HG03060 (cell line): ENCODE results near the gene VIPR1.

Source experiments
- ATAC-seq: cut with Tn5 transposase; IDR thresholded peaks from one replicate; pipeline ENCODE4 v1.9.1; 2021; ENCODE audit warnings: low read depth, moderate number of reproducible peaks; ENCODE audit not compliant: unreplicated experiment

Gene VIPR1

DNA sequence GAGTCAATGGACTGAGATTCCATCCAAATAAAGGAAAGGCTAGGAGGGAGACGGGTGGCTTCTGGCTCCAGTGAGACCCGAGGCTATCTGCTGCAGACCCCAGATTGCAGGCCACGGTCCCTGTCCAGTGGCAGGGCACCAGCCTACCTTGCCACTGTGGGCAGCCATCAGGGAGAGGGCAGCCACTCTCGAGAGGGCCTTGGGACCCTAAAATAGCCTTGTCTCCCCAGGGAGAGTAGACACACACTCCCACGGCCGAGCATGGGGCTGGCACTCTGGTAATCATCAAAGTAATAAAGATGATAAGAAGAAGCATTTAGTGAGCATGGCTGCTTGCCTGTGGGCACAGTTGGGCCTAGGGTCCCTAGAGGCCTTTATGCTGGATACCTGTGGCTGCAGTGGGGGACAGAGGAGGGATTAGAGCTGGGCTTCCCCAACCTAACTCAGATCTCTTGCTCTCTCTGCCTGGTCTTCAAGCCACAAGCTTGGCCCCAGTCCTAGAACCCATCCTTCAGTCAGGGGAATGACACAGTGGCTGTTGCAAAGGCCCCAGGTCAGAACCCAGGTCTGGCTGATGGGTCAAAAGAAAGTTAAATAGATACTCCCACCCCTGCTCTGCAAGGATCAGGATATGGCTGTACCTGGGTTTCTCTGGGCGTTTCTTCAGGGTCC is 9.2 kb upstream of the VIPR1 start:
- no peak for ATAC-seq

DNA sequence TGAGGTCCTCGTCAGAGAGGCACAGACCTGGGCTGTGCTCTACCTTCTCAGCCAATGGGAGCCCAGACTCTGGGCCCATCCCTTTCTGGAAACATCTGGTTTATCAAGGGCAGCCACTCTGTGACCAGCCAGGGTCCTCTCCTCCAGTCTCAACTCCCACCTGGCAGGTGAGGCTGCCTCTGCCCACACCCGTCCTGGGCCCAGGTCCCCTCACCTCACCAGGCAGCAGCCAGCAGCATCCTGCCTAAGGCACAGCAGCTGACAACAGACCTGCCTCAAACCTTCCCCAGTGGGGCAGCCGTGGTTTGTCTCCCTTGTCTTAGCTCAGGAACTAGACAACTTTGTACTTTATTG is 8.7 kb upstream of the VIPR1 start:
- no peak for ATAC-seq

DNA sequence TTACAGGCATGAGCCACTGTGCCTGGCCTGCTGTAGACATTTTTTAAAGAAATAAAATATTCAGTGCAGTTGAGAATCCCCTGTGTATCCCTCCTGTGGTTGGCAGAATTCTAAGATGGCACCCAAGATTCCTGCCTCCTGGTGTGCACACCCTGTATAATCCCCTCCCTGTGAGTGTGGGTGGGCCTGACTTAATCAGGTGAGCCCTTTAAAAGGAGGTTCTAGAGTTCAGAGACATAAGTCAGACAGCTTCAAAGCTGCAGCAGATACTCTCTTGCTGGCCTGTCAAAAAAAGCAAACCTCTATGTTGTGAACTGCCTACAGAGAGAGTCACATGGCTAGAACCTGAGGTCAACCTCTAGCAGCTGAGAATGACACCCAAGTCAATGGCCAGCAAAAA is 7.0 kb upstream of the VIPR1 start:
- ATAC-seq = no peak

DNA sequence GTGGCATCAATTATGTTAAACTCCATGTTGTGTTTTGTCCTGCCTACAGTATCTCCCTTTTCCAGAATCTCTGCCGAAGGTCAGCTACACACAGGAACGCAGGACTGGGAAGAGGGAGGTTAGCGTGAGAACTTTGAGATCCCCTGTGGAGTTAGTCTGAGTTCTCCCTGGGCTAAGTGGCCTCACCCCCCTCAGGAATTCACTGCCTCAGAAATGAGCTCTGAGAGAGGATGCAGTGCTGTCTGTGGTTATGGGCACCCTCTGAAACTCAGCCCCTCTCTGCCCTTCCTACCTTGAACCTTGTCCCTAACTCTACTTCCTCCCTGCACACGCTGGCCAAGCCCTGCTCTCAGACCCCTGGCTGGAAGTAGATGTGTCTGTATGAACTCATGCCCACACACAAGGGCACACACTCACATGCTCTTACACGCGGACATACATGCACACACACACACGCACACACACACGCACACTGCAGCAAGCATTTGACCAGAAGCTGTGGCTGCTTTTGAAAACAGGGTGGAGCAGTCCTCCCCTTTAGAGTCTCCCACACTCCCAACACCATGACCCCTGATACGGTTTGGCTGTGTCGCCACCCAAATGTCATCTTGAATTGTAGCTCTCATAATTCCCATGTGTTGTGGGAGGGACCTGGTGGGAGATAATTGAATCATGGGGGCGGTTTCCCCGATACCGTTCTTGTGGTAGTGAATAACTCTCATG is 5.3 kb upstream of the VIPR1 start:
- no peak for ATAC-seq

DNA sequence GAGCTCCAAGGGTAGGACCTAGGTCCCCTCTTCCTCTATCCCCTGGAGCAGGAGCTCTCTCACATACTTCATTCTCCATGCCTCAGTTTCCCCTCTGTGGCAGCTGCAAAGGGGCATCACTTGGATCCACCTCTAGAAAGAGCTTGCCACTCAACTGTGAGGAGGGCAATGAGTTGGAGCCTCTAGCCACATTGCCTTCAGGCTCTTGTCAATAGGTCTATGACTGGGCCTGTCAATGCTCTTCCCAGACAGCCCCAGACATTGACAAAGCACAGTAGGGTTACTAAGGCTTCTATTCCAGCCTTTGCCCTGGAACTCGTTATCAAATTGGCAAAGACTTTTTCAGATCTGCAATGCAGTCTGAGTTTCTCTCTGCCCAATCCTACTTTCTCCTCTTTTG is 4.4 kb upstream of the VIPR1 start:
- ATAC-seq = no peak

- ATAC-seq = no peak
These were observed 3.5 kb upstream of the VIPR1 start for GRCh38 chr3:42498791-42499477.

DNA sequence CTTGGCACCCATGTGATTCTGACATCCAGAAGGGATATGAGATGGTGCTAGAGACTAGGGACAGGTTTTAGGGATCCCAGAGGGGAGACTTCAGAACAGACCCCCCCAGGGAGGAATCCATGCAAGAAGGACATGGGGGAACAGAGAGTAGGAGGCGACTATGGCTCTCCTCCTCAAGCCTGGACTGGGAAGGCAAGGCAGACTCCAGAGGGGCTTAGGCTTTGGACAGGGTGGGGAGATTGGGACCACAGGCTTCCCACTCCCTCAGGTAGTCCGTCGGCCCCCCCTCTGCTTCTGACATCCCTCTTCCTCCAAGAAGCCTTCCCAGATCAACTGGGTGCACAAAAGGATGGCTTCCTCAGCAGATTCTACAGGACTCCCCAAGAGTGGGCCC is 3.0 kb upstream of the VIPR1 start:
- ATAC-seq = no peak

- ATAC-seq = no peak
These were observed 2.4 kb upstream of the VIPR1 start for GRCh38 chr3:42500091-42500490.

GRCh38 chr3:42500909-42501308 is 1.5 kb upstream of the VIPR1 start:
- no peak for ATAC-seq

DNA sequence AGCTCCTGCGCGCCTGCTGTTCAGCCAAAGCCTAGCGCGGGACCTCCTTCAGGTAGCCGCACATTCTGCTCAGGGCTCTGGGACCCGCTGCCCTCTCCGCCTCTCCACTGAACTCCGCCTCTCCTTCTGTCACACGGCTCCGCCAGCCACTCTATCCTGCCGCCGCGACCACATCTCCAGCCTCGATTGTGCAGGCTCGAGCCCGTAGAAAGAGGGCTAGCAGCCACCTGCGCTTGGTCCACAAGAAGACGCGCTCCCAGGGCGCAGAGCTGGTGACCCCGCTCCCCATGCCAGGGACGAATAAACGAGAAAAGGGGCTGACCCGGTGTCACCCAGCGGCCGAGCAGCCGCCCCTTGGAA is 1.1 kb upstream of the VIPR1 start:
- ATAC-seq = no peak

DNA sequence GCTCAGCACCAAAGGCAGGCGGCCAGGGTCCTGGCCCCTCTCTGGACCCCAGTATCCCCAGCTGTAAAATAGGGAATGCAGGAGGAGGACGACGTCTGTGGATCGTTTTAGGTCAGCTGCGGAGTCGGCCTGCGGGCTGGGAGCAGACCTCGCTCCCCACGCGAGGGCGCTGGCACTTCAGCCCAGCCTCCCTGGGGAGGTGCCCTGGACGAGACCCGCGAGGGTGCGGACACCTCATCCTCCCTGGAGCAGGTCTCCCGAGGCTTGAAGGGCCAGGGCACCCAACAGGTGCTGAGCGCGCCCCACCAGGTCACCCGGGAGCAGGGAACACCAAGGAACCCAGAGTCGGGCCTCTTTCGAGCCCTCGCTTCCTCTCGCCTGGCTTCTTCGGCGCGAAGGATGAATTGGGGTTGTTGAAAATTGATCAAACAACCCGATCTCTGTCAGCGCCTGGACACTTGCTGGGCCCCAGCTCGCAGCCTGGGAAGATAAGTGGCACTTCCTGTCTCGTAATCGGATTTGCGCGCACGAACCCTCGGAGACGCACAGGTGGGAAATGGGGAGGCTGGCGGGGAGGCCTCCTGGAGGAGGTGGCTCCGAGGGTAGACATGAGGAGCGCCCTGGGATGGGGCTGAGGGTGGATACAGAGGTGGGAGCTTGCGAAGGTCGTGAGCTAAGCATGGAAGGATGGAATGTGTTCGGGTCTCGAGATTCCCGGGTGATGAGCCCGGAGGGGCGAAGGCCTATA is 588 bp upstream of the VIPR1 start:
- ATAC-seq = no peak

DNA sequence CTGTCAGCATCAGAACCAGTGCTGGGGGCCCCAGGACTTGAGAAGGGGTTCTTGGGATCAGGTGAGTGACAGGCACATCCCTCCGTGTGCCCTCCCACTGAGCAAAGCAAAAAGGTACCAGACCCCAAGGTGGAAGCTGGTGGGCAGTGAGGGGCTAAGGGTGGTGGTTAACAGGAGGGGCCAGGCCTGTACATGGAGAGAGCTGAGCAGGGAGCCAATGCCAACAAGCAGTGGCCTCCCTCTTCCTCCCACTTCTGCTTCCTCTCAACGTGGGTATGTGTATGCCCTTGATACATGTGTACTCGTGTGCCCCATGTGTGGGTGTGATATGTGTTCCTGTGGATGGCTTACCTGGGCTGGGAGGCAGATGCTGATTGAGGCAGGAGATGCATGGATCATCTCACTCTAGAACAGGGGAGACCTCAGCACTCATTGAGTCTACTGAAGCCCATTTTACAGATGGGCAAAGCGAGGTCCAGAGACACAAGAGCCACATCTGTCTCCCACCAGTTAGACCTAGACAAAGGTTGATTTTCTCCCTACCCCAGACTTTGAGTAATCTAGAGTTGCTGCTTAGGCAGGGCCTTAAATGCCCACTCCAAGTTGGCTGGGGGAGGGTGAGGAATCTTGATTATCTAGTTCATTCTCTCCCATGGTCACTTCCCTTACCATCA is 945 bp downstream of the VIPR1 start:
- no peak for ATAC-seq

- ATAC-seq = no peak
These were observed 1.5 kb downstream of the VIPR1 start for GRCh38 chr3:42503957-42504333.

DNA sequence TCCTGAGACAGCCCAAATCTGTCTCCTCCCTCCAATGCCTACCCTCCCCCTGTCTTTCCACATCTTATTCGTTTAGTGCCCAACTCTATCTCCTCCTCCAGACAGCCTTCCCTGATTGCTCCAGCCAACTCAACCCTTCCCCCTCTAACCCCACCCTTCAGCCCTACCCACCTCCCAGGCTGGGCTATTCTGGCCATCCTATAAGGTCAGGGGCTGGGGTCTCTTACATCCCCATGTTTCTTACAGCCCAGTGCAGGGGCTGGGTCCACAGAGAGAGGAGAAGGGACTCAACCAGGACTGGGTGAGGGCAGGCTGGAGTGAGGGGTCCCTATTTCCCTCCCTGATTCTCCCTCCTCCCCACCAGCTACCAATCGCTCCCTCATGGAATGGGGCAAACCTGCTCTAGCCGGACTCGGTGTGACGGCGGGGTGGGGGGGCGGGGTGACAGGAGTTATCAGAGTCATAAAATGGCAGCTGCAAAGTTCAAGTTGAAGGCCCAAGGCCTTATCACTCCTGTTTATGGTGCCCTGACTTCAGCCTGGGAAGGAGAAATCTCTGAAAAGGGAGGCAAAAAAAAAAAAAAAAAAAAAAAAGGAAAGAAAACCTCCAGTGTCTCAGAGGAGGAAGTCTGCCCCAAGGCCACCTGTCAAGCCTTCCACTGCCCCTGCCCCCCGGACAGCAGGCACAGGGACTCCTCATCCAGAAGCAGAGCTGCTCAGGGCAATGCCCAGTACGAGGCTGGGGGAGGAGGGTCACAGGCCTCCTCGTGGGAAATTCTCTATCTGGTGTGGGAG is 2.1 kb downstream of the VIPR1 start:
- ATAC-seq = no peak

GRCh38 chr3:42505128-42505848 is 2.8 kb downstream of the VIPR1 start:
- no peak for ATAC-seq

DNA sequence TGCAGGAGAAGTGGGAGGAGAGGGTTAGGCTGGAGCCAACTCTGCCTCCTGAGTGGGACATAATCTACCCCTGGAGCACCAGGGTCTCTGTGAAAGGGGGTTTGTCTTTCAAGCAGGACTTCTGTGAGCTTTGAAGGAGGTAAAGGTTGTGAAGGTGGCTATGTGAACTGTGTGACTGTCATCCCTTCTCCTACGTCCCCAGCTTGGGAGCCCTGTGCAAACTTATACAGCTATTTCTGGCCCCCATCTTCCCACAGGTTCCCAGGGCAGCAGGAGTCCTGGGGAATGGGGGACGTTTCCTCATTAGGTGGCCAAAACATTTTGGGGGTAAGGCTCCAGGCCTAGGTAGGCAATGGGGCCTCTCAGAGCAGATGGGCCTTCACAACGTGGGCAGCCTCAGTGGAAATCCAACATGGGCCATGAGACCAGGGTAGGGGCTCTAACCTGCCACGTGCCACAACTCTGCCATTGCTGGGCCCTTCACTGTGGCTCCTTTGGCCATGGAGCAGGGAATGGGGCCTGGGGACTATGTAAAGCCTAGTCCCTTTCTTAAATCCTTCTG is 3.5 kb downstream of the VIPR1 start:
- no peak for ATAC-seq

DNA sequence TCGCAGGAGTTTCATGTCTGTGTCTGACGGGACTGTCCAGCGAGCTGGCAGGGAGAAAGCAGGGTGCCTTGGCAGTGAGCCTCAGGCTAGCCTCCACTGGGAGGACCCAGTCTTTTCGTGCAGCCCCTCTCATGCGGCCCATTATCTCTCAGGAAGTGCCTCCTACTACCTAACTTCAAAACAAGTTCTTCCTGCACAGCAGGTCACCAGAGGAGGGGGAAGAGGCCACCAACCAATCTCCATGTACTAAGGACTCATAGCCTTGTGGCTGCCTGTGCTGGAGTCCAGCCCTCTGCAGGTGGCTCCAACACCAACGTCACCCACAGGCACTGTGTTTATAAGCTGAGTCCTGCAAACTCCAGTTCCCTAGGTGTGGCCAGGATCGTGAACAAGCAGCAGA is 4.8 kb downstream of the VIPR1 start:
- ATAC-seq = no peak

DNA sequence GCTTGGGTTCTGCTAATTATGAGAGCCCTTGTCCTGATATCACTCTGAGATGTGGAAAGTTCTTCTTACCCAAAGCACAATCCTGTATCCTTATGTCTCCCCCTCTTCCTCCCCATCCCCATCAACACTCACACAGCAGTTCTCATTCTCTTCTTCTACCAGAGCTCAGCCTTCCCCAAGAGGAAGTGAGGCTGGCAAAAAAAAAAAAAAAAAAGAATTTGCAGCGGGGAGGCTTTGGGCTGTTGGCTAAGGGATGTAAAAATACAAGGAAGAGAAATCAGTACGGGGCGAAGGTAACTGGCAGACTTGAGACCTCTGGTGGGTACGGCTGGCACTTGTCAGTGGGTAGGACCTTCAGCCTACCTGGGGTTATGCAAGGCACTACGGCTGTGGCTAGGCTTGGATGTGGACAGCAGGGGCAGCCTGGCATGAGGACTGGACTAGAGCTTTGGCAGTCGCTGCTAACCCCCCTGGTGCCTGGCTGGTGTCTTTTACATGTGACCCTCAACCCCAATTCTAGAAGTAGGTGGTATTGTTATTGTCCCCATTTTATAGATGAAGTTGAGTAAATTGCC is 5.4 kb downstream of the VIPR1 start:
- ATAC-seq = no peak

- no peak for ATAC-seq
These were observed 6.1 kb downstream of the VIPR1 start for GRCh38 chr3:42508562-42508961.
